Left lobe of liver (tissue), 2 donors: ENCODE results near the gene ATF3. TPM values are rescaled to one million over a fixed set of nuclear protein-coding genes. Genes with fewer than 3 reads are reported as not detected.

Source experiments
- ATAC-seq: fragments of 200-7000 bp; cut with Tn5 transposase; one replicate; pipeline ENCODE4 v1.9.1; 2020; ENCODE audit warnings: mild to moderate bottlenecking, moderate library complexity
- DNase-seq: peaks from one replicate; pipeline ENCODE4 v3.0.0-alpha.2; 2020; ENCODE audit warnings: low spot score
- total RNA-seq: library from RNA; stranded (reverse); gene quantifications from one replicate; pipeline ENCODE4 v1.2.1, GENCODE V29; 2021
- donor health status: DM: no; HTN: no; CAD: no; lungs with moderate emphysema.
- donor health status: DM: no; HTN: yes; CAD: no.

Gene ATF3
- total RNA-seq, 1 donor from 2014 or later: 2.6 TPM

GRCh38 chr1:212607913-212608391, 609 bp upstream of the ATF3 start:
- ATAC-seq (peak; percentile 69), DNase-seq (no peak)

GRCh38 chr1:212608959-212609700, 569 bp downstream of the ATF3 start:
- ATAC-seq: peak; percentile 21
- DNase-seq: peak; percentile 66

- DNase-seq (no peak), ATAC-seq (peak; percentile 1)
These were observed 1.4 kb downstream of the ATF3 start for GRCh38 chr1:212609701-212610574.

GRCh38 chr1:212610575-212610967, 2.0 kb downstream of the ATF3 start:
- DNase-seq: no peak

GRCh38 chr1:212611000-212611948, 2.7 kb downstream of the ATF3 start:
- DNase-seq (no peak), ATAC-seq (no peak)

More at GRCh38 chr1:212610575-212610967, 2.0 kb downstream of the ATF3 start:
- ATAC-seq: no peak

GRCh38 chr1:212612041-212612961, 3.7 kb downstream of the ATF3 start:
- no peak for ATAC-seq

GRCh38 chr1:212613440-212614335, 5.1 kb downstream of the ATF3 start:
- no peak for ATAC-seq
- DNase-seq: no peak

More at GRCh38 chr1:212612041-212612961, 3.7 kb downstream of the ATF3 start:
- no peak for DNase-seq

- ATAC-seq (no peak), DNase-seq (no peak)
These were observed 6.1 kb downstream of the ATF3 start for GRCh38 chr1:212614453-212615200.

GRCh38 chr1:212615201-212615470, 6.6 kb downstream of the ATF3 start:
- ATAC-seq (no peak), DNase-seq (no peak)

GRCh38 chr1:212618466-212619210, 10.1 kb downstream of the ATF3 start:
- no peak for ATAC-seq
- no peak for DNase-seq

GRCh38 chr1:212620293-212620692, 11.7 kb downstream of the ATF3 start:
- ATAC-seq (no peak), DNase-seq (no peak)

GRCh38 chr1:212621043-212621948, 12.7 kb downstream of the ATF3 start:
- DNase-seq: no peak
- no peak for ATAC-seq

GRCh38 chr1:212621949-212622305, 13.4 kb downstream of the ATF3 start:
- DNase-seq: no peak
- ATAC-seq: no peak

- DNase-seq (no peak), ATAC-seq (no peak)
These were observed 13.9 kb downstream of the ATF3 start for GRCh38 chr1:212622467-212622866.

- no peak for ATAC-seq
These were observed 14.3 kb downstream of the ATF3 start for GRCh38 chr1:212622906-212623305.

GRCh38 chr1:212623603-212624002, 15.0 kb downstream of the ATF3 start:
- ATAC-seq (no peak), DNase-seq (no peak)

More at GRCh38 chr1:212622906-212623305, 14.3 kb downstream of the ATF3 start:
- no peak for DNase-seq
